ENCODE measurements around the gene ZMPSTE24. TPM values are rescaled to one million over a fixed set of nuclear protein-coding genes. Genes with fewer than 3 reads are reported as not detected.

The ZMPSTE24 gene
- total RNA-seq, 1 experiment from 2014 or later = 39.6 TPM

- H3K9me2 ChIP-seq (ENCODE audit: insufficient read depth) = no peaks in the 10 kb centered on the region
- ATAC-seq (no peak), DNase-seq (ENCODE audit: low read depth, low spot score) (no peak)
- H2AFZ ChIP-seq (ENCODE audit: low read depth, low read length, poor library complexity, severe bottlenecking) = no peak overlapping the region
- H3K79me2 ChIP-seq (ENCODE audit: insufficient read depth, low read length) = 0 out of 2 replicates have a peak, but pooled peaks cover 4% of the 10 kb centered on the region
- intact Hi-C loops (cut with micrococcal nuclease) = no loop called here
- ChIA-PET RAD21 (ENCODE audit: low non-redundant PET in 1 of 2, low total read pairs in 2 of 2, uncharacterized antibody in 2 of 2, unreplicated experiment in 2 of 2) (no interaction called here), CTCF (interaction anchor here (2.0 kb wide), 1 partner anchor 10 kb away, joined by 4 read pairs; no protein-coding TSS in a partner anchor), POLR2A (interaction anchor here (0.8 kb wide), 1 partner anchor 10 kb away, joined by 4 read pairs; no protein-coding TSS in a partner anchor)
- no peak overlapping the region for H3K4me3 ChIP-seq (replicated peaks in 1 of 2; ENCODE audit: low read depth in 1 of 2, low read length in 2 of 2)
- TF ChIP-seq REST (IDR thresholded peaks at IDR 0.05; ENCODE audit: low read depth) = no peak
- no peak for TF ChIP-seq FOSL1 (IDR thresholded peaks at IDR 0.05; ENCODE audit: low read depth)
- no peak for TF ChIP-seq EGR1 (IDR thresholded peaks at IDR 0.05; ENCODE audit: low read depth)
- no peak for TF ChIP-seq EZH2phosphoT487 (IDR thresholded peaks at IDR 0.05; ENCODE audit: borderline replicate concordance)
- no peak for TF ChIP-seq EZH2 (IDR thresholded peaks at IDR 0.05)
- TF ChIP-seq ELF1 (IDR thresholded peaks at IDR 0.05; ENCODE audit: borderline replicate concordance, low read depth) = no peak
- TF ChIP-seq TCF7L2 (IDR thresholded peaks at IDR 0.05; ENCODE audit: borderline replicate concordance, extremely low read depth, insufficient read depth, insufficient read length) = no peak
- TF ChIP-seq ZNF274 (IDR thresholded peaks at IDR 0.05; ENCODE audit: low read depth, low read length) = no peak
- no peak for TF ChIP-seq SP1 (IDR thresholded peaks at IDR 0.05; ENCODE audit: low read depth)
- no peak for TF ChIP-seq ZFX (IDR thresholded peaks at IDR 0.05)
- TF ChIP-seq ZBTB33 (IDR thresholded peaks at IDR 0.05; ENCODE audit: extremely low read depth, insufficient replicate concordance, low read length) = no peak
- TF ChIP-seq CEBPB (IDR thresholded peaks at IDR 0.05; ENCODE audit: low read depth) = no peak
- no peak for TF ChIP-seq CTCF (IDR thresholded peaks at IDR 0.05 in 2 of 3, conservative IDR thresholded peaks at IDR 0.05 in 1 of 3; ENCODE audit: borderline replicate concordance in 1 of 3, insufficient read depth in 1 of 3, low read depth in 2 of 3, low read length in 2 of 3)
- TF ChIP-seq RAD21 (IDR thresholded peaks at IDR 0.05; ENCODE audit: low read depth) = no peak
- H3K27me3 ChIP-seq (ENCODE audit: insufficient read depth, low read length) = no peaks in the 10 kb centered on the region
- peaks cover 12 to 34% of the 10 kb centered on the region in 2 experiments for H3K36me3 ChIP-seq (ENCODE audit: control insufficient read depth in 1 of 2, insufficient read depth in 2 of 2, low read length in 2 of 2)
- H3K27ac ChIP-seq (ENCODE audit: low read depth, low read length) = no peak overlapping the region
- no peak overlapping the region for H3K4me2 ChIP-seq (ENCODE audit: low read length)
- H3K4me1 ChIP-seq (ENCODE audit: control insufficient read depth in 1 of 2, insufficient read depth in 2 of 2, low read length in 2 of 2) = no peaks in the 10 kb centered on the region
- no peaks in the 10 kb centered on the region for H4K20me1 ChIP-seq (ENCODE audit: insufficient read depth)
- no TSS peak for BruUV-seq (replicated peaks)
- no peaks in the 10 kb centered on the region for H3K9me3 ChIP-seq (ENCODE audit: control insufficient read depth in 1 of 2, insufficient read depth in 1 of 2, low read depth in 1 of 2, low read length in 2 of 2)
- no peak overlapping the region for H3K9ac ChIP-seq (ENCODE audit: low read length)
Measured at GRCh38 chr1:40291293-40291692, 33.3 kb downstream of the ZMPSTE24 start.
